T-cell (primary cell): ENCODE results near the gene STRAP. TPM values are rescaled to one million over a fixed set of nuclear protein-coding genes. Genes with fewer than 3 reads are reported as not detected.
"Not testable (repeated sequence)": the region's sequence is repeated elsewhere in the genome, so short reads cannot be mapped to it uniquely, and the experiment has no call there.

Experiments used
- ATAC-seq, 4 experiments: fragments of 200-7000 bp in 3 of 4; fragments of 150-1000 bp in 1 of 4; cut with Tn5 transposase; replicated peaks in 1 of 4; 1 replicate in 3 of 4; 2 replicates in 1 of 4; pipeline ENCODE4 v1.10.0; 2021; ENCODE audit warnings: moderate library complexity in 3 of 4, mild to moderate bottlenecking in 2 of 4, moderate number of reproducible peaks in 1 of 4
- CTCF ChIA-PET, 2 donors: fragments of 300-600 bp; sonication (Branson Sonifier 250); formaldehyde crosslinking; loops; one replicate each; lab custom pipeline; 2022; ENCODE audit warnings: antibody characterized with exemption in 2 of 2; lab: Charles Lee
- POLR2A ChIA-PET, 2 donors: fragments of 300-600 bp; sonication (Branson Sonifier 250); formaldehyde crosslinking; loops; one replicate each; lab custom pipeline; 2022; ENCODE audit warnings: antibody characterized with exemption in 2 of 2; lab: Charles Lee
- DNase-seq, 35 experiments: peaks; one replicate each; pipeline versions ENCODE4 v3.0.0 to v3.0.0-alpha.2; 2013 to 2023
- H3K27ac ChIP-seq: one replicate; pipeline ENCODE4 v1.5.1; 2013; ENCODE audit warnings: low read length
- H3K27me3 ChIP-seq, 2 experiments: replicated peaks in 1 of 2; 1 replicate in 1 of 2; 2 replicates in 1 of 2; pipeline versions ENCODE4 v1.6.1 to v1.7.0; 2013; ENCODE audit warnings: low read length in 1 of 2, mixed read lengths in 1 of 2; ENCODE audit not compliant: control insufficient read depth in 2 of 2, insufficient read depth in 2 of 2; ENCODE audit errors: extremely low read depth in 1 of 2
- H3K36me3 ChIP-seq, 2 donors: 1 replicate in 1 of 2; 2 replicates in 1 of 2; pipeline versions ENCODE4 v1.6.1 to v1.7.0; 2013; ENCODE audit warnings: low read length in 1 of 2; ENCODE audit not compliant: control insufficient read depth in 2 of 2, insufficient read depth in 1 of 2; ENCODE audit errors: extremely low read depth in 1 of 2
- H3K4me1 ChIP-seq, 2 experiments: 1 replicate in 1 of 2; 2 replicates in 1 of 2; pipeline versions ENCODE4 v1.6.1 to v1.7.0; 2013; ENCODE audit warnings: low read length in 2 of 2, mixed read lengths in 1 of 2; ENCODE audit not compliant: insufficient read depth in 2 of 2, control insufficient read depth in 1 of 2; ENCODE audit errors: extremely low read depth in 1 of 2
- H3K4me3 ChIP-seq, 2 donors: 1 replicate in 1 of 2; 2 replicates in 1 of 2; pipeline versions ENCODE4 v1.5.1 to v1.7.0; 2013; ENCODE audit warnings: mild to moderate bottlenecking in 2 of 2, low read length in 1 of 2, moderate library complexity in 1 of 2; ENCODE audit not compliant: control insufficient read depth in 1 of 2; ENCODE audit errors: extremely low read depth in 1 of 2
- H3K9me3 ChIP-seq: 2 replicates; pipeline ENCODE4 v1.7.0; 2013
- H3K27ac Mint-ChIP-seq, 2 donors: one replicate each; pipeline ENCODE4 v1.8.0; 2020 to 2021; ENCODE audit warnings: mild to moderate bottlenecking in 2 of 2, mixed read lengths in 2 of 2
- H3K27me3 Mint-ChIP-seq, 2 donors: one replicate each; pipeline ENCODE4 v1.8.0; 2021 to 2022; ENCODE audit warnings: mixed read lengths in 2 of 2
- H3K36me3 Mint-ChIP-seq: one replicate; pipeline ENCODE4 v1.8.0; 2021; ENCODE audit warnings: mixed read lengths
- H3K4me1 Mint-ChIP-seq, 3 donors: one replicate each; pipeline ENCODE4 v1.8.0; 2020 to 2022; ENCODE audit warnings: mixed read lengths in 3 of 3, mild to moderate bottlenecking in 1 of 3
- H3K4me3 Mint-ChIP-seq, 3 donors: one replicate each; pipeline ENCODE4 v1.8.0; 2020 to 2022; ENCODE audit warnings: mild to moderate bottlenecking in 3 of 3, mixed read lengths in 3 of 3, moderate library complexity in 3 of 3
- H3K9me3 Mint-ChIP-seq, 3 donors: one replicate each; pipeline ENCODE4 v1.8.0; 2020 to 2022; ENCODE audit warnings: mixed read lengths in 3 of 3
- WGBS: methylation state at CpG from one replicate; pipeline ENCODE4 v1.1.5; 2013; ENCODE audit warnings: missing lambda C conversion rate; ENCODE audit not compliant: insufficient coverage; 5-methylcytosine and 5-hydroxymethylcytosine counted together
- total RNA-seq, 35 experiments: library from RNA in 6 of 35; stranded (reverse) in 6 of 35; fragments of 120-200 nt in 1 of 35; gene quantifications; one replicate each; pipeline versions ENCODE4 v1.2.1 to v1.2.4 and lab custom pipeline; 2013 to 2026

STRAP gene
- total RNA-seq, 5 donors from 2014 or later (not counting 1 experiment from before 2014, with no cell fraction given) = 47.4 to 101 (median 55.4) TPM

DNA sequence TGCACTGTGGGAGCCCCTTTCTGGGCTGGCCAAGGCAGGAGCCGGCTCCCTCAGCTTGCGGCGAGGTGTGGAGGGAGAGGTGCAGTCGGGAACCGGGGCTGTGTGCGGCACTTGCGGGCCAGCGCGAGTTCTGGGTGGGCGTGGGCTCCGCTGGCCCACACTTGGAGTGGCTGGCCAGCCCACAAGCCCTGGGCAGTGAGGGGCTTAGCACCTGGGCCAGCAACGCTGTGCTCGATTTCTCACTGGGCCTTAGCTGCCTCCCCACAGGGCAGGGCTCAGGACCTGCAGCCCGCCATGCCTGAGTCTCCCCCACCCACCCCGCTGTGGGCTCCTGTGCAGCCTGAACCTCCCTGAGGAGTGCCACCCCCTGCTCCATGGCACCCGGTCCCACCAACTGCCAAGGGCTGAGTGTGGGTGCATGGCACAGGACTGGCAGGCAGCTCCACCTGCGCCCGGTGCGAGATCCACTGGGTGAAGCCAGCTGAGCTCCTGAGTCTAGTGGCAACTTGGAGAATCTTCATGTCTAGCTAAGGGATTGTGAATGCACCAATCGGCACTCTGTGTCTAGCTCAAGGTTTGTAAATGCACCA, 7.5 kb upstream of the STRAP start:
- DNase-seq, H3K9me3 ChIP-seq, H3K4me3 ChIP-seq, H3K27ac Mint-ChIP-seq, H3K4me1 ChIP-seq, CTCF ChIA-PET, H3K36me3 ChIP-seq, ATAC-seq, H3K27ac ChIP-seq, H3K9me3 Mint-ChIP-seq, H3K36me3 Mint-ChIP-seq: not testable (repeated sequence)
- peaks cover 4 to 21% of the 10 kb centered on the region in 2 donors for H3K27me3 Mint-ChIP-seq
- POLR2A ChIA-PET = interaction anchor here in 1 of 2 donors (0.6 kb wide), 1 partner anchor 1484 kb away, joined by 3 read pairs; no protein-coding TSS in a partner anchor
- 97% methylated on average over 17 of the region's 20 CpGs for WGBS
- peaks cover 0 to 18% of the 10 kb centered on the region in 2 experiments for H3K27me3 ChIP-seq
- peaks cover 4 to 12% (median 6%) of the 10 kb centered on the region in 3 donors for H3K4me1 Mint-ChIP-seq
- H3K4me3 Mint-ChIP-seq = peak overlapping the region in 1 of 3 donors; percentile 73

DNA sequence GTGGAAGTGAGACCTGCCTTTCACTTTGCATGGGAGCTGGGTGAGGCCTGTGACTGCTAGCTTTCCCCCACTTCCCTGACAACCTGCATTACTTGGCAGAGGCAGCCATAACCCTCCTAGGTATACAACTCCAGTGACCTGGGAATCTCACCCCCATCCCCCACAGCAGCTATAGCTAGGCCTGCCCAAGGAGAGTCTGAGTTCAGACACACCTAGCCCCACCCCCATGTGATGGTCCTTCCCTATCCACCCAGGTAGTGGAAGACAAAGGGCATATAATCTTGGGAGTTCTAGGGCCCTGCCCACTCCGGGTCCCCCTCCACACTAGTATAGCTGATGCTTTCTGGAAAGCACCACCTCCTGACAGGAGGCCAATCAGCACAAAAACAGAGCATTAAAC, 6.3 kb upstream of the STRAP start:
- Histone ChIP-seq H3K27ac (no peak overlapping the region), H3K36me3 (no peaks in the 10 kb centered on the region), H3K4me3 (no peak overlapping the region), H3K9me3 (no peaks in the 10 kb centered on the region), H3K27me3 (peaks cover 0 to 18% of the 10 kb centered on the region in 2 experiments), H3K4me1 (no peaks in the 10 kb centered on the region)
- POLR2A ChIA-PET = interaction anchor here in 1 of 2 donors (0.6 kb wide), 1 partner anchor 1082 kb away, joined by 4 read pairs; no protein-coding TSS in a partner anchor
- ATAC-seq (no peak), DNase-seq (no peak)
- CTCF ChIA-PET = interaction anchor here in 1 of 2 donors (0.7 kb wide), 1 partner anchor 345 kb away, joined by 3 read pairs; no protein-coding TSS in a partner anchor
- Mint-ChIP-seq H3K4me1 (peaks cover 6 to 14% (median 9%) of the 10 kb centered on the region in 3 donors), H3K27ac (peak overlapping the region in 1 of 2 donors; percentile 39), H3K9me3 (no peaks in the 10 kb centered on the region), H3K27me3 (peaks cover 4 to 19% of the 10 kb centered on the region in 2 donors), H3K4me3 (peak overlapping the region in 2 of 3 donors; percentile 50 to 73), H3K36me3 (no peaks in the 10 kb centered on the region)
- no CpG with 5 or more reads among the region's 1 CpG for WGBS

DNA sequence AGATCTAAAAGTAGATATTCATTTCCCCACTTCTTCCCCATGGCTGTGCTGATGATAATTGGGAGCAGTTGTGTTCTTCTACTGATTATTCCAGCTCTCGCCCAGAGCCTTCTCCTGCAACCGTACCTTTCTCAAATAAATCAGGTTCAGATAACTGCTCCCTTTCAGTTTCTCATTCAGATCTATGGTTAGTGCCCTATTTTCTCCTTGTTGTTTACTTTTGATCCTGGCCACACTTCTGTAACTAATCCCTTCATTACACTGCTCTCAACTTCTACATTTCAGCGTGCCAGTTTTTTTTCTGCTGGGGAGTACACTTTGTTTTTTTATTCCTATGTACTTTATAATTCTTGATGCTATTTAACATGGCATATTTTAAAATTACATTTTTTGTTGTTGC, 2.8 kb upstream of the STRAP start:
- ATAC-seq (no peak), DNase-seq (no peak)
- Histone ChIP-seq H3K4me1 (peaks cover 14 to 18% of the 10 kb centered on the region in 2 experiments), H3K27me3 (peaks cover 0 to 9% of the 10 kb centered on the region in 2 experiments), H3K36me3 (no peaks in the 10 kb centered on the region), H3K4me3 (no peak overlapping the region), H3K27ac (no peak overlapping the region), H3K9me3 (no peaks in the 10 kb centered on the region)
- Mint-ChIP-seq H3K4me3 (no peak overlapping the region), H3K9me3 (no peaks in the 10 kb centered on the region), H3K36me3 (peaks cover 7% of the 10 kb centered on the region), H3K4me1 (peaks cover 34 to 44% (median 38%) of the 10 kb centered on the region in 3 donors), H3K27ac (no peak overlapping the region), H3K27me3 (peaks cover 4 to 12% of the 10 kb centered on the region in 2 donors)
- ChIA-PET CTCF (no interaction called here), POLR2A (no interaction called here)
- WGBS = 100% methylated on average over 2 of the region's 3 CpGs

DNA sequence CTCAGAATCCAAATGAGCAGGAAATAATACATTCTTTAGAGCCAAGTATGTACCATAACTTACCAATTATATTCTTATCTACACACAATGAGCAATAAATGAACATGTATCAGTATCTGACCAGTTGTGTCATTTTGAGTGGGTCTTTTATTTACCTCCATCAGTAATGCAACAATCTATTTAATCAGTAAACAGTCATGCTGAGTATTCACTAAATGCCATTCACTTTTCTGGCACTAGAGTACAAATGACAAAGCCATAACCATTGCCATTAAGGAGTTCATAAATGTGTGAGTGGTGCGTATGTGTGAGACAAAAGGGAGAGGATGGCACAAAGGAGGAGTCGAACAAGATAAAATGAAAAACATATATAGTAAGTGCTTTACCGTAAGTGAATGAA, 1.5 kb upstream of the STRAP start:
- peak overlapping the region; percentile 41 to 69 (median 54) for H3K4me3 Mint-ChIP-seq

DNA sequence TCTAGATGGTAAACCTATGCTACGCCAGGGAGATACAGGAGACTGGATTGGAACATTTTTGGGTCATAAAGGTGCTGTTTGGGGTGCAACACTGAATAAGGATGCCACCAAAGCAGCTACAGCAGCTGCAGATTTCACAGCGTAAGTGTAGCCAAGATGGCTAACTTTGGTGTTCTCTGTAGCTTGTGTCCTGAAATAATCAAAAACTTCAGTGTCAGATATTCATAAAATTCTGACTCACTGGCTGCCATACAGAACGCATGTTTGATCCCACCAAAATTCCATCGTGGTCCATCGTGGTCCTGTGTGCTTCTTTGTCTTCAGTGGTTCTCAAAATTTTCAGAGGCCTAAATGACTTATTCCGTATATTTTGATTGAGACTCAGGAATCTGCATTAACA, 1.3 kb downstream of the STRAP start:
- Mint-ChIP-seq H3K4me3 (peak overlapping the region; percentile 94 to 99 (median 96)), H3K36me3 (peaks cover 23% of the 10 kb centered on the region), H3K9me3 (no peaks in the 10 kb centered on the region), H3K27me3 (no peaks in the 10 kb centered on the region), H3K4me1 (peaks cover 71 to 73% (median 72%) of the 10 kb centered on the region in 3 donors), H3K27ac (peak overlapping the region; percentile 40 to 60)
- WGBS = 52% methylated on average over 5 of the region's 6 CpGs
- Histone ChIP-seq H3K27me3 (no peaks in the 10 kb centered on the region), H3K9me3 (no peaks in the 10 kb centered on the region), H3K27ac (no peak overlapping the region), H3K36me3 (peaks cover 0 to 14% of the 10 kb centered on the region in 2 donors), H3K4me3 (peak overlapping the region; percentile 89 to 90), H3K4me1 (peaks cover 20 to 23% of the 10 kb centered on the region in 2 experiments)
- DNase-seq (peak in 1 of 35 experiments; percentile 14), ATAC-seq (no peak)
- ChIA-PET POLR2A (interaction anchor here in 1 of 2 donors (0.6 to 1.3 kb wide), 6 partner anchors 20 to 1111 kb away, joined by 3 to 5 read pairs (median 3); partner anchors contain the start of gene DERA), CTCF (interaction anchor here (1.2 to 2.8 kb wide), 3 partner anchors 14 to 25 kb away, joined by 4 to 7 read pairs (median 4); no protein-coding TSS in a partner anchor)

More for the DNA sequence above, 1.5 kb upstream of the STRAP start:
- H3K27me3 Mint-ChIP-seq = peaks cover 4 to 8% of the 10 kb centered on the region in 2 donors
- H3K4me1 Mint-ChIP-seq = peaks cover 43 to 50% (median 47%) of the 10 kb centered on the region in 3 donors
- Histone ChIP-seq H3K27ac (no peak overlapping the region), H3K27me3 (peaks cover 0 to 2% of the 10 kb centered on the region in 2 experiments), H3K4me1 (peaks cover 20% of the 10 kb centered on the region in 2 experiments), H3K4me3 (no peak overlapping the region), H3K36me3 (no peaks in the 10 kb centered on the region), H3K9me3 (no peaks in the 10 kb centered on the region)
- H3K27ac Mint-ChIP-seq = peak overlapping the region; percentile 44 to 72
- POLR2A ChIA-PET = no interaction called here
- 93% methylated on average over 2 of the region's 3 CpGs for WGBS
- ATAC-seq (no peak), DNase-seq (no peak)
- no peaks in the 10 kb centered on the region for H3K9me3 Mint-ChIP-seq
- H3K36me3 Mint-ChIP-seq = peaks cover 12% of the 10 kb centered on the region
- CTCF ChIA-PET = no interaction called here

DNA sequence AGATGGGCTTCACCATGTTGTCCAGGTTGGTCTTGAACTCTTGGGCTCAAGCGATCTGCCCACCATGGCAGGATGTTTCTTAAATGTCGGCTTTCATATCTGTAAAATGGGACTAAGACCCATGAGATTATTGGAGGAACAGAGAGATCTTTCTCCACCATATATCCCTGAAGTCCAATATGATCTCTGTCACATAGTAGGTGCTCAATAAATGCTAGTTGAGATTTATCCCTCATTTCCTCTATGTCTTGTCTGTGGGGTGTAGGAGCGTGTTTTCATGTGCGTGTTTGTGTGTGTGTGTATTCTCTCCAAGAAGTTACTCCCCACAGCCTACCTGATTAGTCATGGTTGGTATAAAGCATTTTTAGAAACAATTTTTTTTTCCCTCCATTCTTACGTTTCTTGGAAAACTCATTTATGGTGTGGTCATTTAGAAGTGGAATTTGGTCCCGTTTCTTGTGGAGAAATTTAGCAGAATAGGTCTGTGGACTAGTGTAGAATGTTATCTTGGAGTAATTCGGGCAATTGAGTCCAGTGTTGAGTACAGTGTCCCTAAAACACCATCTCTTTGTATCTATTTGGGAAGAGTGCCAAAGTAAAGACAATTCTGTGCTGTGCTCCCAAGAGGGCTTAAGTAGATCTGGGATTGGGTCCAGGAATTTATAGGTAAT, 4.3 kb downstream of the STRAP start:
- no peaks in the 10 kb centered on the region for H3K9me3 Mint-ChIP-seq
- no peaks in the 10 kb centered on the region for H3K27me3 ChIP-seq
- H3K4me3 ChIP-seq = no peak overlapping the region
- H3K36me3 Mint-ChIP-seq = peaks cover 33% of the 10 kb centered on the region
- peaks cover 79 to 80% (median 80%) of the 10 kb centered on the region in 3 donors for H3K4me1 Mint-ChIP-seq
- POLR2A ChIA-PET = no interaction called here
- H3K4me1 ChIP-seq = peaks cover 17 to 23% of the 10 kb centered on the region in 2 experiments
- ATAC-seq (no peak), DNase-seq (no peak)
- no peak overlapping the region for H3K4me3 Mint-ChIP-seq
- H3K27me3 Mint-ChIP-seq = no peaks in the 10 kb centered on the region
- CTCF ChIA-PET = interaction anchor here (1.1 to 1.6 kb wide), 2 partner anchors 11 to 21 kb away, joined by 3 to 4 read pairs; no protein-coding TSS in a partner anchor
- no peak overlapping the region for H3K27ac ChIP-seq
- no peak overlapping the region for H3K27ac Mint-ChIP-seq
- no peaks in the 10 kb centered on the region for H3K9me3 ChIP-seq
- no CpG with 5 or more reads among the region's 7 CpGs for WGBS
- H3K36me3 ChIP-seq = peaks cover 0 to 24% of the 10 kb centered on the region in 2 donors
